Thyroid gland (tissue), 4 donors: ENCODE measurements around the gene NPC1.

ENCODE experiments used
- CTCF ChIP-seq, 6 experiments: fragments of 200-600 bp in 3 of 6; fragments of 450-650 bp in 3 of 6; sonication (generic) in 3 of 6; IDR thresholded peaks; one replicate each; pipeline ENCODE4 v1.5.1; 2016 to 2019; ENCODE audit warnings: antibody characterized with exemption in 6 of 6, mild to moderate bottlenecking in 2 of 6, inconsistent platforms in 1 of 6, moderate library complexity in 1 of 6
- POLR2A ChIP-seq, 2 donors: fragments of 450-650 bp; IDR thresholded peaks; one replicate each; pipeline ENCODE4 v1.6.1; 2017; ENCODE audit warnings: antibody characterized with exemption in 2 of 2, mild to moderate bottlenecking in 2 of 2, moderate library complexity in 1 of 2

DNA sequence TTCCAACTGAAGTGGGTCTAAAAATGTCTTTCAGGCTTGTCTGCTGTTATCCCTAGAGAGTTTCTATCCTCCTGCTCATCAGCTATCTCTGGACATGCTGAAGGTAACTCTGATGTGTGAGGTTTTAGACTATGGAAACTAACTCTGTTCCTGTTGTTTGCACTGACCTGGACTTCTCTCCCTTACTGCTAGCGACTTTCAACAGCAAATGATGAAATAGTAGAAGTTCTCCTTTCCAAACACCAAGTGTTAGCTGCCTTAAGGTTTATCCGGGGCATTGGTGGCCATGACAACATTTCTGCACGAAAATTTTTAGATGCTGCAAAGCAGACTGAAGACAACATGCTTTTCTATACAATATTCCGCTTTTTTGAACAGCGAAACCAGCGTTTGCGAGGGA, 56.1 kb downstream of the NPC1 start:
- TF ChIP-seq CTCF (IDR thresholded peaks at IDR 0.05) = no peak
- TF ChIP-seq POLR2A (IDR thresholded peaks at IDR 0.05) = no peak
